ENCODE measurements around the gene RAB12. TPM values are rescaled to one million over a fixed set of nuclear protein-coding genes. Genes with fewer than 3 reads are reported as not detected.

The RAB12 gene
- total RNA-seq, 2 donors from 2014 or later, result 22.0 to 27.0 TPM

DNA sequence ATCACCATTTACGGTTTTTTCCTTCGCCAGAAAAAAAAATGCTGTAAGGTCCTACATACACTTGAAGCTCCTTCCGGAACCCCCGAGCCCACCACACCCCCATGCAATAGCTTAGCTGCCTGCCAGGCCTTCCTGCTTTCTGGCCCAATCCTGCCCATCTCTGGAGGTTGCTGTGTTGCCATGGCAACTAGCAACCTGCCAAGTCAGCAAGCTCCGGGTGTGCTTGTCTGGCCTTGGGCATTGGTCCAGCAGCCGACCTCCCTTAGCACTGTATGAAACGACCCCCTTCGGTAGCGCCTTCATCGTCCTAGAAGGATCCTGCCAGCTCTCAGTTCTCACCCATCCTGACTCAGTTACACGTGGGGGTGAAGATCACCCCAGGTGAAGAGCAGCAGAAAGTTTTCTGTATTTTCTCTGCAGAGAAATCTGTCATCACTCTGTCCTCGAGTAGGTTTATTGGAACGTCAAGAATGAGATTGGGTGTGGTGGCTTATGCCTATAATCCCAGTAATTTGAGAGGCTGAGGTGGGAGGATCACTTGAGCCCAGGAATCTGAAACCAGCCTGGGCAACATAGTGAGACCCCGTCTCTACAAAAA is 48.7 kb downstream of the RAB12 start:
- Histone ChIP-seq H3K27ac (ENCODE audit: low read depth, low read length) (peak overlapping the region; percentile 81), H3K9me3 (ENCODE audit: control insufficient read depth, low read length) (no peaks in the 10 kb centered on the region), H3K27me3 (ENCODE audit: control insufficient read depth, insufficient read depth, low read length, poor library complexity, severe bottlenecking) (peaks cover 6% of the 10 kb centered on the region), H3K4me1 (ENCODE audit: control insufficient read depth, insufficient read depth, low read length) (peaks cover 10% of the 10 kb centered on the region), H3K9ac (ENCODE audit: extremely low read depth, low read length, poor library complexity, severe bottlenecking) (no peak overlapping the region), H3K4me3 (ENCODE audit: low read length) (no peak overlapping the region), H3K36me3 (ENCODE audit: control insufficient read depth, insufficient read depth, low read length) (no peaks in the 10 kb centered on the region)
- Mint-ChIP-seq H3K4me1 (peaks cover 29% of the 10 kb centered on the region), H3K27me3 (ENCODE audit: insufficient read depth) (peaks cover 12% of the 10 kb centered on the region), H3K27ac (no peak overlapping the region), H3K9me3 (no peaks in the 10 kb centered on the region), H3K4me3 (no peak overlapping the region), H3K36me3 (ENCODE audit: low read depth) (no peaks in the 10 kb centered on the region)
- 79 to 84% methylated on average over 9 to 14 of the region's 14 CpGs for WGBS, 2 experiments (ENCODE audit: insufficient coverage in 1 of 2, insufficient read length in 1 of 2)
- TF ChIP-seq, protein P1, sequence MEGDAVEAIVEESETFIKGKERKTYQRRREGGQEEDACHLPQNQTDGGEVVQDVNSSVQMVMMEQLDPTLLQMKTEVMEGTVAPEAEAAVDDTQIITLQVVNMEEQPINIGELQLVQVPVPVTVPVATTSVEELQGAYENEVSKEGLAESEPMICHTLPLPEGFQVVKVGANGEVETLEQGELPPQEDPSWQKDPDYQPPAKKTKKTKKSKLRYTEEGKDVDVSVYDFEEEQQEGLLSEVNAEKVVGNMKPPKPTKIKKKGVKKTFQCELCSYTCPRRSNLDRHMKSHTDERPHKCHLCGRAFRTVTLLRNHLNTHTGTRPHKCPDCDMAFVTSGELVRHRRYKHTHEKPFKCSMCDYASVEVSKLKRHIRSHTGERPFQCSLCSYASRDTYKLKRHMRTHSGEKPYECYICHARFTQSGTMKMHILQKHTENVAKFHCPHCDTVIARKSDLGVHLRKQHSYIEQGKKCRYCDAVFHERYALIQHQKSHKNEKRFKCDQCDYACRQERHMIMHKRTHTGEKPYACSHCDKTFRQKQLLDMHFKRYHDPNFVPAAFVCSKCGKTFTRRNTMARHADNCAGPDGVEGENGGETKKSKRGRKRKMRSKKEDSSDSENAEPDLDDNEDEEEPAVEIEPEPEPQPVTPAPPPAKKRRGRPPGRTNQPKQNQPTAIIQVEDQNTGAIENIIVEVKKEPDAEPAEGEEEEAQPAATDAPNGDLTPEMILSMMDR (conservative IDR thresholded peaks at IDR 0.05), result no peak
- DNase-seq, result peak; percentile 64

DNA sequence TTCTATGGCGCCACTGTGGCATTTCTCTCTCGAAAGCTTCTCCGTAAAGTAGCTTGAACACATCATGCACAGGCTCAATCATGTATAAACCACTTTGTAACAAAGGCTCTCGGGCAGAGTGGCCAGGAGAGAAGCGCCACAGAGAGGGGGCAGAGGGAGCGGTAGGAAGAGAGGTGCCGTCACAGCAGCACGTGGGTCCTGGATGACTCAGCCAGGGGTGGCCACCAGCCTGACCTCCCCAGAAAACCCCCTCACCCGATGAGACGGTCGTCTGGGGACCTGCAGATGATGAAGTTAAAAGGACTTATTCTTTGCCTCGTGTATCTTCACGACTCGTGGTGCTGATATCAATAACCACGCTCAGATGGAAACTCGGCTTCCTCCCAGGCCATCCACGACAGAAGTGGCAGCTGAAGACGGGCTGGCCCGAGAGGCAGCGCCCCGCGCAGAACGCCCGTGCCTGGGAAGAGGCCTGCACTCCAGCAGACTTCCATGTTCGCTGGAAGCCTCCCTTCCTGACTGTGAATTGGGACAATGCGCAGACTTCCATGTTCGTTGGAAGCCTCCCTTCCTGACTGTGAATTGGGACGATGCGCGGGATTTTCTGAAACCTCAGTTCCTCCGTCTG is 49.7 kb downstream of the RAB12 start:
- Mint-ChIP-seq H3K4me3 (no peak overlapping the region), H3K27ac (no peak overlapping the region), H3K36me3 (ENCODE audit: low read depth) (no peaks in the 10 kb centered on the region), H3K27me3 (ENCODE audit: insufficient read depth) (peaks cover 16% of the 10 kb centered on the region), H3K4me1 (peaks cover 37% of the 10 kb centered on the region), H3K9me3 (no peaks in the 10 kb centered on the region)
- Histone ChIP-seq H3K4me1 (ENCODE audit: control insufficient read depth, insufficient read depth, low read length) (peaks cover 12% of the 10 kb centered on the region), H3K4me3 (ENCODE audit: low read length) (no peak overlapping the region), H3K27ac (ENCODE audit: low read depth, low read length) (no peak overlapping the region), H3K27me3 (ENCODE audit: control insufficient read depth, insufficient read depth, low read length, poor library complexity, severe bottlenecking) (peaks cover 6% of the 10 kb centered on the region), H3K9ac (ENCODE audit: extremely low read depth, low read length, poor library complexity, severe bottlenecking) (no peak overlapping the region), H3K9me3 (ENCODE audit: control insufficient read depth, low read length) (no peaks in the 10 kb centered on the region), H3K36me3 (ENCODE audit: control insufficient read depth, insufficient read depth, low read length) (no peaks in the 10 kb centered on the region)
- TF ChIP-seq, protein P1 (conservative IDR thresholded peaks at IDR 0.05), result no peak
- DNase-seq, result no peak
- 94 to 95% methylated on average over 22 to 31 of the region's 31 CpGs for WGBS, 2 experiments (ENCODE audit: insufficient coverage in 1 of 2, insufficient read length in 1 of 2)

DNA sequence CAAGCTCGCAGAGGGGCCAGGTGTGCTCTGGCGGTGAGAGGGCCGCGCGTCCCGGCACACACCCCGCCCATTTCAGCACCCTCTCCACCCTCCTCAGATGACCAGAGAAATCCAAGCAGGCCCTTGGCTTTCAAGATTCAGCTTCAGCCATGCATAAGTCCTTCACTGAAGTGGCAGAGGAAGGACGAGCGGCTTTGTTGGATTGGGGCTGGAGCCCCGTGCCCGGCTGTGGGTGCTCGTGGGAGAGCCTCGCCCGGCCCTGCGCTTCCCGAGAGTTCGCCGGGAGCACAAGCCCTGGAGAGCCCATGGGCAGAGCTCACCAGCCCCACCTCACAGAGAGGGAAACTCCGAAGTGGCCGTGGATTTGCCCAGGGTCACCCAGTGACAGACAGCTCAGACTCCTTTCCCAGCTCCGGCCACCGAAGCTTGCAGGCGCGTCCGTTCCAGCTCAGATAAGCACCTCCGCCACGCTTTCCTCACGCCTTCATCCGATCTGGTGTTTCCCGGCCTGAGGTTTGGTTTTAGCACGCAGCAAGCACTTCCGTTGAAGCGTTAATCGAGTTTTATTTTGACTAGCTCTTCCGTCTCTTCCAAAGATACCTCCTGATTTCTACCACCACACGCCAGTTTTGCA is 50.5 kb downstream of the RAB12 start:
- Histone ChIP-seq H3K27ac (ENCODE audit: low read depth, low read length) (no peak overlapping the region), H3K4me1 (ENCODE audit: control insufficient read depth, insufficient read depth, low read length) (peaks cover 12% of the 10 kb centered on the region), H3K9ac (ENCODE audit: extremely low read depth, low read length, poor library complexity, severe bottlenecking) (no peak overlapping the region), H3K9me3 (ENCODE audit: control insufficient read depth, low read length) (no peaks in the 10 kb centered on the region), H3K36me3 (ENCODE audit: control insufficient read depth, insufficient read depth, low read length) (no peaks in the 10 kb centered on the region), H3K27me3 (ENCODE audit: control insufficient read depth, insufficient read depth, low read length, poor library complexity, severe bottlenecking) (peaks cover 6% of the 10 kb centered on the region), H3K4me3 (ENCODE audit: low read length) (no peak overlapping the region)
- H3K27me3 Mint-ChIP-seq (ENCODE audit: insufficient read depth), result peaks cover 16% of the 10 kb centered on the region
- H3K36me3 Mint-ChIP-seq (ENCODE audit: low read depth), result no peaks in the 10 kb centered on the region
- peak; percentile 53 for DNase-seq
- H3K4me1 Mint-ChIP-seq, result peaks cover 37% of the 10 kb centered on the region
- 93 to 95% methylated on average over 22 to 36 of the region's 36 CpGs for WGBS, 2 experiments (ENCODE audit: insufficient coverage in 1 of 2, insufficient read length in 1 of 2)
- no peaks in the 10 kb centered on the region for H3K9me3 Mint-ChIP-seq
- H3K4me3 Mint-ChIP-seq, result no peak overlapping the region
- no peak overlapping the region for H3K27ac Mint-ChIP-seq
- TF ChIP-seq, protein P1 (conservative IDR thresholded peaks at IDR 0.05), result no peak

Data from endodermal cell (in vitro differentiated cells).